Left lung (tissue), 10 donors: ENCODE results near the gene PLEKHG4. TPM values are rescaled to one million over a fixed set of nuclear protein-coding genes. Genes with fewer than 3 reads are reported as not detected.

Source experiments
- ATAC-seq: fragments of 200-7000 bp; cut with Tn5 transposase; one replicate; pipeline ENCODE4 v1.9.1; 2020; ENCODE audit warnings: moderate library complexity
- DNase-seq, 4 donors: peaks; one replicate each; pipeline ENCODE4 v3.0.0-alpha.2; 2013 to 2020
- H3K27ac ChIP-seq, 2 donors: fragments of 200-600 bp; sonication (generic) in 1 of 2; one replicate each; pipeline versions ENCODE4 v1.5.0 to v1.8.0; 2020 to 2021
- H3K27me3 ChIP-seq, 2 donors: fragments of 200-600 bp; sonication (generic) in 1 of 2; one replicate each; pipeline versions ENCODE4 v1.5.0 to v1.8.0; 2020 to 2021
- H3K36me3 ChIP-seq, 2 donors: fragments of 200-600 bp; sonication (generic) in 1 of 2; one replicate each; pipeline versions ENCODE4 v1.5.0 to v1.8.0; 2020 to 2021
- H3K4me1 ChIP-seq, 2 donors: fragments of 200-600 bp; one replicate each; pipeline ENCODE4 v1.8.0; 2021
- H3K4me3 ChIP-seq, 2 donors: fragments of 200-600 bp; sonication (generic) in 1 of 2; one replicate each; pipeline versions ENCODE4 v1.5.0 to v1.8.0; 2020 to 2021; ENCODE audit warnings: mild to moderate bottlenecking in 1 of 2
- H3K9me3 ChIP-seq, 2 donors: fragments of 200-600 bp; sonication (generic) in 1 of 2; one replicate each; pipeline versions ENCODE4 v1.5.0 to v1.8.0; 2020 to 2021
- CTCF ChIP-seq, 2 donors: fragments of 200-600 bp; sonication (generic) in 1 of 2; IDR thresholded peaks; one replicate each; pipeline versions ENCODE4 v1.5.0 to v1.8.0; 2021; ENCODE audit warnings: antibody characterized with exemption in 2 of 2
- intact Hi-C, 2 donors: fragments of 100-400 bp; cut with DNase I; formaldehyde crosslinking; loops; one replicate each; pipeline versions ENCODE4 v1.11.2 to v1.14.2; 2022
- polyA plus RNA-seq, 6 donors: library from polyadenylated mRNA; unstranded; fragments of 120-200 nt; gene quantifications; one replicate each; pipeline ENCODE4 v1.2.1, GENCODE V29; 2013; ENCODE audit not compliant: insufficient read length in 6 of 6
- total RNA-seq, 2 donors: library from RNA; stranded (reverse); fragmentation: NEBNext Ultra II Directional; extraction: Animal tissue kit (Norgen Biotek cat#: 25700); gene quantifications; one replicate each; pipeline ENCODE4 v1.2.1, GENCODE V29; 2021
- donor health status: DM: no; HTN: yes; CAD: no.
- donor health status: DM: no; HTN: no; CAD: no.

PLEKHG4 gene
- total and polyA plus RNA-seq, 8 donors, result 24.9 to 40.3 (median 33.7) TPM

- ATAC-seq, result peak; percentile 66
- intact Hi-C loops, result no loop called here
- TF ChIP-seq CTCF (IDR thresholded peaks at IDR 0.05), result no peak
Observed at GRCh38 chr16:67301080-67301782, 21.9 kb downstream of the PLEKHG4 start.

GRCh38 chr16:67302076-67302475 is 22.7 kb downstream of the PLEKHG4 start:
- intact Hi-C loops, result no loop called here
- no peaks in the 10 kb centered on the region for H3K27me3 ChIP-seq
- H3K9me3 ChIP-seq, result no peaks in the 10 kb centered on the region
- no peak for TF ChIP-seq CTCF (IDR thresholded peaks at IDR 0.05)
- H3K36me3 ChIP-seq, result no peaks in the 10 kb centered on the region
- no peak overlapping the region for H3K4me3 ChIP-seq
- DNase-seq (no peak), ATAC-seq (no peak)
- no peaks in the 10 kb centered on the region for H3K4me1 ChIP-seq
- H3K27ac ChIP-seq, result no peak overlapping the region

More at GRCh38 chr16:67301080-67301782, 21.9 kb downstream of the PLEKHG4 start:
- peak in 1 of 4 donors; percentile 49 for DNase-seq
- H3K9me3 ChIP-seq, result no peaks in the 10 kb centered on the region
- no peaks in the 10 kb centered on the region for H3K4me1 ChIP-seq
- no peak overlapping the region for H3K4me3 ChIP-seq
- H3K36me3 ChIP-seq, result no peaks in the 10 kb centered on the region
- no peaks in the 10 kb centered on the region for H3K27me3 ChIP-seq
- peak overlapping the region in 1 of 2 donors; percentile 7 for H3K27ac ChIP-seq

DNA sequence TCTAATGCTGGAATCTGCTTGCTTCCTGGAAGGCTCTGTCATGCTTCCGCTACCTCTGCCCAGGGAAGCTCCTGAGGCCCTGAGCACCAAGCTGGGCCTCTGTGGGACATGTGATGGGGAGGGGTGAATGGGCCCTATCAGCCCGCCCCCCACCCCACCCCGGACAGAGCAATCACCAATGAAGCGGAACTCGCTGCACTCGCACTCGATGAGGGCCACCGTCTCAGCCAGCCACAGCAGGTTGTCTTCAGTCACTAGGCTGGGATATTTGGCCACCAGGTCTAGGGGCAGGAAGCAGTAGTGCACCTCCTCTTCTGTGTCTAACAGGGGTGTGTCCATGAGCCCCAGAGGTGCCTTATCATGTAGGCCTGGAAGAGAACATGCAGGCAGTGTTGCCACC is 23.6 kb downstream of the PLEKHG4 start:
- no peaks in the 10 kb centered on the region for H3K36me3 ChIP-seq
- no peak for ATAC-seq
- no peak for TF ChIP-seq CTCF (IDR thresholded peaks at IDR 0.05)
- H3K27ac ChIP-seq, result no peak overlapping the region
- H3K4me1 ChIP-seq, result no peaks in the 10 kb centered on the region
- no peak for DNase-seq
- H3K9me3 ChIP-seq, result no peaks in the 10 kb centered on the region
- intact Hi-C loops, result no loop called here
- H3K27me3 ChIP-seq, result no peaks in the 10 kb centered on the region
- H3K4me3 ChIP-seq, result no peak overlapping the region

GRCh38 chr16:67304020-67304419 is 24.7 kb downstream of the PLEKHG4 start:
- intact Hi-C loops, result no loop called here
- Histone ChIP-seq H3K36me3 (no peaks in the 10 kb centered on the region), H3K9me3 (no peaks in the 10 kb centered on the region), H3K27ac (no peak overlapping the region), H3K27me3 (no peaks in the 10 kb centered on the region), H3K4me3 (no peak overlapping the region), H3K4me1 (no peaks in the 10 kb centered on the region)
- no peak for TF ChIP-seq CTCF (IDR thresholded peaks at IDR 0.05)
- no peak for ATAC-seq
- DNase-seq, result no peak

- no peaks in the 10 kb centered on the region for H3K27me3 ChIP-seq
- intact Hi-C loops, result no loop called here
- no peaks in the 10 kb centered on the region for H3K4me1 ChIP-seq
- no peaks in the 10 kb centered on the region for H3K9me3 ChIP-seq
- no peaks in the 10 kb centered on the region for H3K36me3 ChIP-seq
- H3K4me3 ChIP-seq, result no peak overlapping the region
- no peak overlapping the region for H3K27ac ChIP-seq
- no peak for ATAC-seq
- DNase-seq, result no peak
- TF ChIP-seq CTCF (IDR thresholded peaks at IDR 0.05), result no peak
Observed at GRCh38 chr16:67305216-67306071, 26.1 kb downstream of the PLEKHG4 start.
